K562 (cell line): Measurements from ENCODE around the gene SLC38A2. TPM values are rescaled to one million over a fixed set of nuclear protein-coding genes. Genes with fewer than 3 reads are reported as not detected.

Experiments
- ATAC-seq: fragments of 200-7000 bp; cut with Tn5 transposase; 3 replicates; pipeline ENCODE4 v1.9.1; 2020; ENCODE audit warnings: moderate library complexity
- BruUV-seq: library from RNA; stranded (reverse); fragments of 400-500 nt; replicated peaks from 2 replicates; lab custom pipeline; 2021; lab: Mats Ljungman, UMichigan
- CTCF ChIA-PET: fragments of 300-600 bp; formaldehyde crosslinking; extraction: SDS; loops from one replicate; lab custom pipeline; 2021; ENCODE audit warnings: low intra/inter-chr PET ratio; lab: Yijun Ruan, JAX
- POLR2A ChIA-PET: fragments of 300-600, 350-650 bp; sonication (Branson Sonifier 250); formaldehyde crosslinking; extraction: SDS; loops from one replicate; lab custom pipeline; 2021; ENCODE audit warnings: antibody characterized with exemption, inconsistent platforms; lab: Yijun Ruan, JAX
- DNase-seq, 4 experiments: peaks; one replicate each; pipeline versions ENCODE4 v3.0.0 to v3.0.0-alpha.2; 2011 to 2018; ENCODE audit warnings: low spot score in 3 of 4, mixed read lengths in 3 of 4; ENCODE audit errors: extremely low read depth in 1 of 4
- FAIRE-seq: peaks from 2 replicates; lab custom pipeline; 2011; peaks lifted over from hg19 to GRCh38; lab: Jason Lieb, UNC
- H2AFZ ChIP-seq: 2 replicates; pipeline ENCODE4 v1.6.0; 2011; ENCODE audit warnings: low read depth, low read length, control low read depth, inconsistent platforms
- H3K27ac ChIP-seq: fragments of 200-600 bp; 3 replicates; pipeline ENCODE4 v1.8.0; 2011; ENCODE audit warnings: low read depth, mild to moderate bottlenecking, control low read depth, inconsistent platforms, low read length, moderate library complexity, mixed read lengths; ENCODE audit errors: extremely low read depth
- H3K27me3 ChIP-seq, 2 experiments: fragments of 300-600 bp in 1 of 2; 2 replicates in 1 of 2; 3 replicates in 1 of 2; pipeline versions ENCODE4 v1.6.0 to v1.8.0; 2011; ENCODE audit warnings: inconsistent platforms in 2 of 2, low read length in 2 of 2, mild to moderate bottlenecking in 1 of 2, mixed read lengths in 1 of 2, moderate library complexity in 1 of 2; ENCODE audit not compliant: control insufficient read depth in 2 of 2, insufficient read depth in 2 of 2
- H3K36me3 ChIP-seq: fragments of 300-600 bp; 3 replicates; pipeline ENCODE4 v1.8.0; 2011; ENCODE audit warnings: mild to moderate bottlenecking, low read length, inconsistent platforms; ENCODE audit not compliant: control insufficient read depth, insufficient read depth
- H3K4me1 ChIP-seq, 2 experiments: fragments of 200-600 bp in 1 of 2; replicated peaks in 1 of 2; 2 replicates in 1 of 2; 3 replicates in 1 of 2; pipeline versions ENCODE4 v1.5.1 to v1.8.0; 2011; ENCODE audit warnings: inconsistent platforms in 2 of 2, low read length in 2 of 2, mild to moderate bottlenecking in 1 of 2, mixed read lengths in 1 of 2, moderate library complexity in 1 of 2; ENCODE audit not compliant: control insufficient read depth in 2 of 2, insufficient read depth in 2 of 2
- H3K4me2 ChIP-seq: 2 replicates; pipeline ENCODE4 v1.6.1; 2011; ENCODE audit warnings: low read length, control low read depth, inconsistent platforms, mixed read lengths; ENCODE audit not compliant: insufficient read depth
- H3K4me3 ChIP-seq: fragments of 200-600 bp; sonication (generic), shearing (Covaris generic); 2 replicates; pipeline ENCODE4 v1.5.1; 2016; ENCODE audit warnings: control low read depth, inconsistent platforms
- H3K79me2 ChIP-seq: fragments of 200-600 bp; 3 replicates; pipeline ENCODE4 v1.8.0; 2011; ENCODE audit warnings: low read length, inconsistent platforms; ENCODE audit not compliant: control insufficient read depth, insufficient read depth
- H3K9ac ChIP-seq, 2 experiments: 2 replicates each; pipeline versions ENCODE4 v1.6.0 to v1.6.1; 2011; ENCODE audit warnings: low read depth in 2 of 2, low read length in 2 of 2, control low read depth in 1 of 2, inconsistent platforms in 1 of 2, mild to moderate bottlenecking in 1 of 2, mixed read lengths in 1 of 2; ENCODE audit not compliant: insufficient read depth in 1 of 2
- H3K9me1 ChIP-seq: one replicate; pipeline ENCODE4 v1.6.0; 2011; ENCODE audit warnings: inconsistent platforms, mild to moderate bottlenecking, low read length, moderate library complexity; ENCODE audit not compliant: control insufficient read depth, insufficient read depth
- H3K9me3 ChIP-seq: replicated peaks from 2 replicates; pipeline ENCODE4 v1.5.1; 2011; ENCODE audit warnings: low read depth, low read length, inconsistent platforms; ENCODE audit not compliant: control insufficient read depth, insufficient read depth
- H4K20me1 ChIP-seq: replicated peaks from 2 replicates; pipeline ENCODE4 v1.6.1; 2011; ENCODE audit warnings: low read length, inconsistent platforms, mixed read lengths; ENCODE audit not compliant: control insufficient read depth, insufficient read depth
- BCLAF1 ChIP-seq, 2 experiments: fragments of 450-650 bp in 1 of 2; IDR thresholded peaks; 2 replicates each; pipeline ENCODE4 v1.6.1; 2011 to 2017; ENCODE audit warnings: low read depth in 2 of 2, antibody characterized with exemption in 1 of 2, borderline replicate concordance in 1 of 2, low read length in 1 of 2, mild to moderate bottlenecking in 1 of 2, mixed read lengths in 1 of 2; ENCODE audit not compliant: control insufficient read depth in 1 of 2
- POLR2AphosphoS5 ChIP-seq: IDR thresholded peaks from 2 replicates; pipeline ENCODE4 v1.6.1; 2011; ENCODE audit warnings: mild to moderate bottlenecking, low read depth, low read length, moderate library complexity; ENCODE audit not compliant: control insufficient read depth, insufficient read depth
- POLR2G ChIP-seq: fragments of 200-400 bp; formaldehyde crosslinking; IDR thresholded peaks from 2 replicates; pipeline ENCODE4 v1.6.1; 2017; ENCODE audit warnings: low read depth, mild to moderate bottlenecking, antibody characterized with exemption, low read length, moderate library complexity
- RBFOX2 ChIP-seq: fragments of 200-400 bp; formaldehyde crosslinking; IDR thresholded peaks from 2 replicates; pipeline ENCODE4 v1.6.1; 2017; ENCODE audit warnings: low read depth, mild to moderate bottlenecking, low read length, moderate library complexity
- WGBS: fragments of 100-300 bp; shearing (Covaris generic); methylation state at CpG from one replicate; pipeline ENCODE4 v1.1.6; 2016; ENCODE audit warnings: low coverage, mixed read lengths; ENCODE audit not compliant: insufficient coverage; ENCODE audit errors: missing lambda C conversion rate; 5-methylcytosine and 5-hydroxymethylcytosine counted together
- in situ Hi-C: fragments of 300-500 bp; cut with MboI; formaldehyde crosslinking; loops from 4 replicates; pipeline ENCODE4 v1.15.0; 2018; ENCODE audit warnings: inconsistent platforms, mixed read lengths
- intact Hi-C: fragments of 100-400 bp; cut with micrococcal nuclease; formaldehyde crosslinking; loops from 2 replicates; pipeline ENCODE4 v1.14.2; 2022
- polyA plus RNA-seq, 8 experiments: library from polyadenylated mRNA; depleted of rRNA in 4 of 8; stranded (reverse) in 5 of 8; unstranded in 3 of 8; fragments of >200 nt; fragmentation: Nextera tagmentation in 2 of 8; fragmentation: Illumina TruSeq in 1 of 8; extraction: Ambion mirVana in 2 of 8; extraction: Trizol in 1 of 8; gene quantifications; 2 replicates each; pipeline versions ENCODE4 v1.2.1 to v1.2.3, GENCODE V29; 2011 to 2014; ENCODE audit warnings: inconsistent platforms in 1 of 8, missing spikeins in 1 of 8
- total RNA-seq, 7 experiments: library from RNA; depleted of rRNA in 6 of 7; stranded (reverse); fragments of >200 nt in 6 of 7; fragmentation: Illumina TruSeq in 2 of 7; extraction: Trizol in 2 of 7; gene quantifications; 2 replicates each; pipeline versions ENCODE4 v1.2.1 to v1.2.3, GENCODE V29; 2011 to 2021; ENCODE audit warnings: low replicate concordance in 1 of 7

The SLC38A2 gene
- total and polyA plus RNA-seq, 9 of the 15 experiments (the other 6 are each of a cell fraction or from before 2014, with no cell fraction given), result 98.7 to 292 (median 143) TPM

GRCh38 chr12:46368684-46369083 lies 3.9 kb downstream of the SLC38A2 start:
- 94% methylated on average over 1 of the region's 1 CpG for WGBS
- H3K9me3 ChIP-seq, result no peaks in the 10 kb centered on the region
- peaks cover 12 to 49% of the 10 kb centered on the region in 2 experiments for H3K4me1 ChIP-seq
- ChIA-PET POLR2A (interaction anchor here (1.0 to 7.9 kb wide), 2 partner anchors 11 to 302 kb away, joined by 3 to 90 read pairs; no protein-coding TSS in a partner anchor), CTCF (no interaction called here)
- H4K20me1 ChIP-seq, result peaks cover 42% of the 10 kb centered on the region
- FAIRE-seq (no peak), DNase-seq (no peak), ATAC-seq (no peak)
- in situ Hi-C loops (no loop called here), intact Hi-C loops (no loop called here)
- peaks cover 75% of the 10 kb centered on the region for H3K79me2 ChIP-seq
- peak; percentile 7; the same call in 1 of the 2 replicates for TF ChIP-seq POLR2G
- TF ChIP-seq RBFOX2, result peak; percentile 60
- 0 out of 2 replicates have a peak, but pooled peaks have one; percentile 8 for TF ChIP-seq POLR2AphosphoS5
- TF ChIP-seq BCLAF1 (IDR thresholded peaks at IDR 0.05; ENCODE audit: borderline replicate concordance in 1 of 2, control insufficient read depth in 1 of 2, low read depth in 2 of 2, low read length in 1 of 2), result no peak
- peaks cover 74% of the 10 kb centered on the region for H3K36me3 ChIP-seq
- H3K4me3 ChIP-seq, result 0 out of 2 replicates have a peak overlapping the region, but pooled peaks have one; percentile 74
- no peaks in the 10 kb centered on the region for H3K27me3 ChIP-seq
- H3K9ac ChIP-seq, result 0 out of 4 replicates have a peak overlapping the region, but pooled peaks of 1 of the 2 experiments have one; percentile 86
- H3K27ac ChIP-seq, result no peak overlapping the region
- BruUV-seq, result no TSS peak
- H3K4me2 ChIP-seq, result peak overlapping the region; percentile 54; the same call in 1 of the 2 replicates
- H2AFZ ChIP-seq, result no peak overlapping the region
- peaks cover 14% of the 10 kb centered on the region for H3K9me1 ChIP-seq
